SU-DHL-6 (cell line): Measurements from ENCODE around the gene UBALD2.

Experiments
- CTCF ChIP-seq: fragments of 200-600 bp; sonication (generic); IDR thresholded peaks from one replicate; pipeline ENCODE4 v1.5.1; 2017; ENCODE audit warnings: antibody characterized with exemption, mild to moderate bottlenecking, low read length, moderate library complexity; ENCODE audit not compliant: insufficient read depth, poor library complexity, severe bottlenecking
- EZH2phosphoT487 ChIP-seq: fragments of 200-600 bp; sonication (generic), shearing (Covaris generic); conservative IDR thresholded peaks from 2 replicates; pipeline ENCODE4 v1.6.1; 2018; ENCODE audit warnings: mild to moderate bottlenecking, antibody characterized with exemption, low read length, moderate library complexity, mixed read lengths

- TF ChIP-seq CTCF (no peak), EZH2phosphoT487 (no peak)
Observed at GRCh38 chr17:76241204-76241538, 24.0 kb upstream of the UBALD2 start.
